Brain microvascular endothelial cell (primary cell): ENCODE data around the gene SH3PXD2A.

Source experiments
- DNase-seq: peaks from one replicate; pipeline ENCODE4 v3.0.0-alpha.2; 2020
- H3K27ac ChIP-seq: fragments of 250-450 bp; sonication (Bioruptor Pico); 2 replicates; pipeline ENCODE4 v1.5.1; 2020; ENCODE audit warnings: mild to moderate bottlenecking, moderate library complexity
- H3K27me3 ChIP-seq: fragments of 250-450 bp; sonication (Bioruptor Pico); replicated peaks from 2 replicates; pipeline ENCODE4 v1.5.1; 2020; ENCODE audit warnings: mild to moderate bottlenecking
- H3K36me3 ChIP-seq: fragments of 250-450 bp; sonication (Bioruptor Pico); replicated peaks from 2 replicates; pipeline ENCODE4 v1.5.1; 2020; ENCODE audit warnings: mild to moderate bottlenecking
- H3K4me3 ChIP-seq: 2 replicates; pipeline ENCODE4 v1.5.1; 2011; ENCODE audit warnings: low read depth, mild to moderate bottlenecking, control low read depth, low read length, moderate library complexity
- CTCF ChIP-seq: IDR thresholded peaks from 2 replicates; pipeline ENCODE4 v1.5.1; 2011; ENCODE audit warnings: low read depth, mild to moderate bottlenecking, moderate library complexity, low read length, control low read depth, inconsistent platforms; ENCODE audit errors: missing control alignments
- in situ Hi-C: cut with HindIII; loops from 2 replicates; pipeline ENCODE4 v1.10.0; 2017; ENCODE audit warnings: low sequenced_read_pairs, low pct_ligation_motif_present

SH3PXD2A gene

DNA sequence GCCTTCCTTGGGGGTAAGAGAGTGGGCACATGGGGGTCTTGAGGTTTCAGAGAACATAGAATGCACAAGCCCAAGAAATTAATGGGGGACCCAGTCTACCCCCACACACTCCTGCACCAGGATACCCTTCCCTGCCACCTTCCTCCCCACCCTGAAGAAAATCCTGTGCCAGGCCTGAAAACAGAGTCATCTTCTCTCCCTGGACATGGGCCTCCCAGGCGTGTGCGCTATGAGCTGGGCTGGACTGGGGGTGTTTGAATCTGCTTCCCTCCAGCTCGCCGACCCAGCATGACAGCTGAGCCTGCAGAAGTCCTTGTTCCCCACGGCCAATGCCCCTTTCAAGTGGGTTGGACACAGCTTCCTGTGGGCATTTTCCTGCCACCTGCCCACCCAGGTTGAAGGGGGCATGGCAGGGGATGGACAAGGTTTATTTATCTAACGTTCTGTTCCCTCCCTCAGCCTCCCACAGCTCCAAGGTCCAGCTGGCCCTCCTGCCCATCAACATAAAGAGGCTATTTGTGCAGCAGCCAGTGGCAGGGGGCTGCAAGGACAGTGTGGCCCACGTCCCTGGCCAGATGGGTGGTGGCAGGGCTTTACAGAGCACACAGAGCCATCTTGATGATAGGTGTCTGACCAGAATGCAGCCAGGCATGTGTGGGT, 141.0 kb downstream of the SH3PXD2A start:
- Histone ChIP-seq H3K27ac (no peak overlapping the region), H3K27me3 (no peaks in the 10 kb centered on the region), H3K36me3 (no peaks in the 10 kb centered on the region), H3K4me3 (no peak overlapping the region)
- in situ Hi-C loops, result loop anchor here (25.0 kb wide), 1 partner anchor 148 kb away; the partner anchor contains the start of gene SH3PXD2A
- no peak for DNase-seq
- TF ChIP-seq CTCF, result no peak

- no peak overlapping the region for H3K4me3 ChIP-seq
- H3K27me3 ChIP-seq, result no peaks in the 10 kb centered on the region
- H3K36me3 ChIP-seq, result no peaks in the 10 kb centered on the region
- in situ Hi-C loops, result loop anchor here (25.0 kb wide), 1 partner anchor 149 kb away; the partner anchor contains the start of gene SH3PXD2A
- no peak for TF ChIP-seq CTCF
- no peak overlapping the region for H3K27ac ChIP-seq
- DNase-seq, result no peak
Observed at GRCh38 chr10:103713676-103714075, 141.7 kb downstream of the SH3PXD2A start.

GRCh38 chr10:103712898-103713498, 142.4 kb downstream of the SH3PXD2A start:
- peak; percentile 85 for TF ChIP-seq CTCF
- peak; percentile 79 for DNase-seq
- in situ Hi-C loops, result loop anchor here (25.0 kb wide), 1 partner anchor 149 kb away; the partner anchor contains the start of gene SH3PXD2A
- H3K27ac ChIP-seq, result no peak overlapping the region
- no peak overlapping the region for H3K4me3 ChIP-seq
- H3K27me3 ChIP-seq, result no peaks in the 10 kb centered on the region
- H3K36me3 ChIP-seq, result no peaks in the 10 kb centered on the region

DNA sequence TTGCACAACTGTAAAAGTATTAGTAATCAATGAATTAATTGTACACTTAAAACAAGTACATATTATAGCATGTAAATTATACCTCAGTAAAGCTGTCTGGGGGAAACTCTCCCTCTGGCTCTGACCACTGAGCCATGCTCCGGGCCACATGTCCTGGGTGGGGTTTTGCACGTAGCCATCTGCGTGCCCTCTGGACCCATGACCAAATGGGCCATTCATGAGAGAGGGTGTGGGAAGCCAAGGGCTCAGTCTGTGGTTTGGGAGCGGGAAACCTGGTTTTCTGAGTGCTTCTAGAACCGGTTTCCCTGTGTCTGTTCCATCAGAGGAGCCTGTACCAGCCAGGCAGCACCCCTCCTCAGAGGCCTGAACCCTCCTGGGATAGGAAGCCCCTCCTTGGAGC, 143.2 kb downstream of the SH3PXD2A start:
- in situ Hi-C loops, result loop anchor here (25.0 kb wide), 1 partner anchor 150 kb away; the partner anchor contains the start of gene SH3PXD2A

GRCh38 chr10:103711351-103711994, 143.9 kb downstream of the SH3PXD2A start:
- in situ Hi-C loops, result loop anchor here (25.0 kb wide), 1 partner anchor 151 kb away; the partner anchor contains the start of gene SH3PXD2A
- no peaks in the 10 kb centered on the region for H3K36me3 ChIP-seq
- TF ChIP-seq CTCF, result peak; percentile 43
- no peaks in the 10 kb centered on the region for H3K27me3 ChIP-seq
- DNase-seq, result no peak
- H3K27ac ChIP-seq, result no peak overlapping the region
- H3K4me3 ChIP-seq, result no peak overlapping the region

More for the DNA sequence above, 143.2 kb downstream of the SH3PXD2A start:
- H3K36me3 ChIP-seq, result no peaks in the 10 kb centered on the region
- no peak for TF ChIP-seq CTCF
- no peak overlapping the region for H3K27ac ChIP-seq
- no peak overlapping the region for H3K4me3 ChIP-seq
- no peaks in the 10 kb centered on the region for H3K27me3 ChIP-seq
- DNase-seq, result no peak
